Mucosa of descending colon (tissue), 3 donors: ENCODE results near the gene APP. TPM values are rescaled to one million over a fixed set of nuclear protein-coding genes. Genes with fewer than 3 reads are reported as not detected.
A peak's percentile ranks its signal among the peaks of the same experiment; 100 is the strongest.

Source experiments
- ATAC-seq: fragments of 200-7000 bp; cut with Tn5 transposase; one replicate; pipeline ENCODE4 v1.9.1; 2020; ENCODE audit warnings: mild to moderate bottlenecking, moderate library complexity
- DNase-seq, 3 donors: peaks; one replicate each; pipeline ENCODE4 v3.0.0-alpha.2; 2020
- H3K36me3 ChIP-seq: fragments of 200-600 bp; one replicate; pipeline ENCODE4 v1.8.0; 2021; ENCODE audit warnings: low read depth, mild to moderate bottlenecking
- H3K4me1 ChIP-seq: fragments of 200-600 bp; one replicate; pipeline ENCODE4 v1.8.0; 2021; ENCODE audit warnings: low read depth, mild to moderate bottlenecking
- H3K4me3 ChIP-seq: fragments of 200-600 bp; one replicate; pipeline ENCODE4 v1.8.0; 2021; ENCODE audit warnings: mild to moderate bottlenecking
- H3K9me3 ChIP-seq: fragments of 200-600 bp; one replicate; pipeline ENCODE4 v1.8.0; 2021; ENCODE audit warnings: mild to moderate bottlenecking
- CTCF ChIP-seq: fragments of 200-600 bp; IDR thresholded peaks from one replicate; pipeline ENCODE4 v1.8.0; 2022; ENCODE audit warnings: antibody characterized with exemption, mild to moderate bottlenecking
- intact Hi-C, 2 donors: fragments of 100-400 bp; cut with DNase I in 1 of 2; cut with micrococcal nuclease in 1 of 2; formaldehyde crosslinking; loops; one replicate each; pipeline versions ENCODE4 v1.11.0 to v1.11.1; 2022; cut with DNase I, micrococcal nuclease
- total RNA-seq, 3 donors: library from RNA; stranded (reverse); fragmentation: NEBNext Ultra II Directional in 2 of 3; extraction: Animal tissue kit (Norgen Biotek cat#: 25700) in 2 of 3; gene quantifications; one replicate each; pipeline versions ENCODE4 v1.2.1 to v1.2.4, GENCODE V29; 2021 to 2023
- donor health status: DM: no; HTN: no; CAD: no; lungs with moderate emphysema.
- donor health status: DM: no; HTN: no; CAD: no.
- donor health status: DM: no; HTN: yes; CAD: no.

The APP gene
- total RNA-seq, 3 donors from 2014 or later = 573 to 666 (median 579) TPM

GRCh38 chr21:26112127-26112742 lies 58.3 kb downstream of the APP start:
- intact Hi-C loops = no loop called here
- peaks cover 3% of the 10 kb centered on the region for H3K4me1 ChIP-seq
- TF ChIP-seq CTCF = no peak
- no peaks in the 10 kb centered on the region for H3K36me3 ChIP-seq
- no peak overlapping the region for H3K4me3 ChIP-seq
- DNase-seq = no peak
- no peaks in the 10 kb centered on the region for H3K9me3 ChIP-seq
- ATAC-seq = no peak

GRCh38 chr21:26110715-26111114 lies 59.9 kb downstream of the APP start:
- no peak for ATAC-seq
- no peak for DNase-seq
- no peaks in the 10 kb centered on the region for H3K36me3 ChIP-seq
- H3K4me3 ChIP-seq = no peak overlapping the region
- no peaks in the 10 kb centered on the region for H3K9me3 ChIP-seq
- H3K4me1 ChIP-seq = no peaks in the 10 kb centered on the region
- intact Hi-C loops = no loop called here
- TF ChIP-seq CTCF = no peak

- intact Hi-C loops = no loop called here
- ATAC-seq = no peak
Measured at GRCh38 chr21:26107429-26107828, 63.1 kb downstream of the APP start.

GRCh38 chr21:26106562-26106961 lies 64.0 kb downstream of the APP start:
- Histone ChIP-seq H3K9me3 (no peaks in the 10 kb centered on the region), H3K36me3 (no peaks in the 10 kb centered on the region), H3K4me1 (peaks cover 2% of the 10 kb centered on the region), H3K4me3 (no peak overlapping the region)
- DNase-seq = no peak
- intact Hi-C loops = no loop called here
- no peak for TF ChIP-seq CTCF
- no peak for ATAC-seq

More at GRCh38 chr21:26107429-26107828, 63.1 kb downstream of the APP start:
- Histone ChIP-seq H3K4me3 (no peak overlapping the region), H3K9me3 (no peaks in the 10 kb centered on the region), H3K36me3 (no peaks in the 10 kb centered on the region), H3K4me1 (no peaks in the 10 kb centered on the region)
- no peak for TF ChIP-seq CTCF
- no peak for DNase-seq

- peaks cover 4% of the 10 kb centered on the region for H3K4me1 ChIP-seq
- intact Hi-C loops = no loop called here
- no peaks in the 10 kb centered on the region for H3K9me3 ChIP-seq
- no peaks in the 10 kb centered on the region for H3K36me3 ChIP-seq
- DNase-seq (no peak), ATAC-seq (no peak)
- TF ChIP-seq CTCF = no peak
- H3K4me3 ChIP-seq = no peak overlapping the region
Measured at GRCh38 chr21:26105819-26106218, 64.8 kb downstream of the APP start.

- ATAC-seq = peak; percentile 49
Measured at GRCh38 chr21:26100573-26100972, 70.0 kb downstream of the APP start.

More at GRCh38 chr21:26100573-26100972, 70.0 kb downstream of the APP start:
- Histone ChIP-seq H3K4me1 (peaks cover 4% of the 10 kb centered on the region), H3K4me3 (no peak overlapping the region), H3K9me3 (no peaks in the 10 kb centered on the region), H3K36me3 (no peaks in the 10 kb centered on the region)
- no peak for DNase-seq
- intact Hi-C loops = no loop called here
- no peak for TF ChIP-seq CTCF
